Measurements from ENCODE around the gene ENTR1.

Gene ENTR1

GRCh38 chr9:136395345-136396218 lies 14.8 kb downstream of the ENTR1 start:
- no peak for DNase-seq

- no peak for DNase-seq
These were observed 15.4 kb downstream of the ENTR1 start for GRCh38 chr9:136395020-136395340.

GRCh38 chr9:136394312-136395019 lies 15.9 kb downstream of the ENTR1 start:
- DNase-seq: no peak

GRCh38 chr9:136393531-136393930 lies 16.9 kb downstream of the ENTR1 start:
- DNase-seq: no peak

GRCh38 chr9:136392538-136393449 lies 17.6 kb downstream of the ENTR1 start:
- DNase-seq: no peak

- no peak for DNase-seq
These were observed 18.5 kb downstream of the ENTR1 start for GRCh38 chr9:136391737-136392537.

GRCh38 chr9:136389396-136389795 lies 21.0 kb downstream of the ENTR1 start:
- no peak for DNase-seq

- no peak for DNase-seq
These were observed 23.2 kb downstream of the ENTR1 start for GRCh38 chr9:136387217-136387616.

- DNase-seq: no peak
These were observed 24.4 kb downstream of the ENTR1 start for GRCh38 chr9:136386018-136386417.

GRCh38 chr9:136385015-136385414 lies 25.4 kb downstream of the ENTR1 start:
- no peak for DNase-seq

- no peak for DNase-seq
These were observed 27.0 kb downstream of the ENTR1 start for GRCh38 chr9:136383436-136383835.

- DNase-seq: no peak
These were observed 28.4 kb downstream of the ENTR1 start for GRCh38 chr9:136381966-136382513.

GRCh38 chr9:136381311-136381710 lies 29.1 kb downstream of the ENTR1 start:
- DNase-seq: no peak

GRCh38 chr9:136380381-136380780 lies 30.0 kb downstream of the ENTR1 start:
- DNase-seq: no peak

- no peak for DNase-seq
These were observed 30.5 kb downstream of the ENTR1 start for GRCh38 chr9:136379891-136380290.

GRCh38 chr9:136379401-136379800 lies 31.0 kb downstream of the ENTR1 start:
- no peak for DNase-seq

GRCh38 chr9:136379003-136379287 lies 31.5 kb downstream of the ENTR1 start:
- DNase-seq: no peak

GRCh38 chr9:136378170-136379002 lies 32.0 kb downstream of the ENTR1 start:
- DNase-seq: no peak

- no peak for DNase-seq
These were observed 32.9 kb downstream of the ENTR1 start for GRCh38 chr9:136377341-136378169.

- no peak for DNase-seq
These were observed 34.0 kb downstream of the ENTR1 start for GRCh38 chr9:136376457-136376856.

- no peak for DNase-seq
These were observed 35.3 kb downstream of the ENTR1 start for GRCh38 chr9:136375096-136375495.

All from SIG-M5 (cell line).